GM12874 (cell line): Measurements from ENCODE around the gene ZNF224.

Experiments
- CTCF ChIP-seq: IDR thresholded peaks from 2 replicates; pipeline ENCODE4 v1.5.1; 2011; ENCODE audit warnings: low read depth, mild to moderate bottlenecking, control low read depth, low read length, moderate library complexity; ENCODE audit not compliant: insufficient read depth

The ZNF224 gene

DNA sequence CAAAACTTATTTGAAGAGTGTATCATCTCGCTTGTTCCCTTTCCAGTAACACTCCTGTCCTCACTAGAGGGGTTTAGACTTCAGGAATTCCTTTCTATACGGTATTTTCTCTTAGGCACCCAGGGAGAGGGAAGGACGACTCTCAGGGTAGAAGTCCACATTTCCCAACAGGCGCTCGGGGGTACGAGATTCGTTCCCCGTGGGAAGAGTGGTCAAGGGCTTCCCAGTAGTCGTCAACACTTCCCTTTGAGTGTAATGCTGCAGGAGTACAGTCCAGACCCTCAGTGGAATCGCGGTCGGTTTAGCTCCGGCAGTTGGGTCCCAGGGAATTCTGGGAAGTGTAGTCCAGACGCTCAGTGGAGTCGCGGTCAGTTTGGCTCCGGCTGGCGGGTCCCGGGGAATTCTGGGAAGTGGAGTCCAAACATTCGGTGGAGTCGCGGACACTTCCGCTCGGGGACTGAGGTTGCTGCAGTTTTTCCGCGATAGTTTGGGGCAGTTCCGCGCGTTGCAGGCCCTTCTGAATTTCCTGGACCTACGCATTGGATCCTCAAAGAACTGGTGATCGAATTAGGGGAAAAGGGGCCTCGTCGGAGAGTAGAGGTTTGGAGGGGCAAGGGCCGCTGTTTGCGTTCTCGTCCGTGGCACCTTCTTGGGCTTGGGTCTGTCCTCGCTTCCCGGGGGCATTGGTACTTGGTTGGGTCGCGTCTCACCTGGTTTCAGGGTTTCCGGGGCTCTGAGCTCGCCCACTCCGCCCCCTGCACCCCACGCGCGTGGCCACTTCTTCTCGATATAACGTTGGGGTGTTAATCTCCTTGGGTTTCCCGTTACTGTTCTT lies at the start of gene ZNF224:
Gene ZNF224, plus strand, starts transcription at position 431 of the 835 bp plus-strand sequence. CDS start 3,513 bp downstream, outside the sequence.
- TF ChIP-seq CTCF = no peak

DNA sequence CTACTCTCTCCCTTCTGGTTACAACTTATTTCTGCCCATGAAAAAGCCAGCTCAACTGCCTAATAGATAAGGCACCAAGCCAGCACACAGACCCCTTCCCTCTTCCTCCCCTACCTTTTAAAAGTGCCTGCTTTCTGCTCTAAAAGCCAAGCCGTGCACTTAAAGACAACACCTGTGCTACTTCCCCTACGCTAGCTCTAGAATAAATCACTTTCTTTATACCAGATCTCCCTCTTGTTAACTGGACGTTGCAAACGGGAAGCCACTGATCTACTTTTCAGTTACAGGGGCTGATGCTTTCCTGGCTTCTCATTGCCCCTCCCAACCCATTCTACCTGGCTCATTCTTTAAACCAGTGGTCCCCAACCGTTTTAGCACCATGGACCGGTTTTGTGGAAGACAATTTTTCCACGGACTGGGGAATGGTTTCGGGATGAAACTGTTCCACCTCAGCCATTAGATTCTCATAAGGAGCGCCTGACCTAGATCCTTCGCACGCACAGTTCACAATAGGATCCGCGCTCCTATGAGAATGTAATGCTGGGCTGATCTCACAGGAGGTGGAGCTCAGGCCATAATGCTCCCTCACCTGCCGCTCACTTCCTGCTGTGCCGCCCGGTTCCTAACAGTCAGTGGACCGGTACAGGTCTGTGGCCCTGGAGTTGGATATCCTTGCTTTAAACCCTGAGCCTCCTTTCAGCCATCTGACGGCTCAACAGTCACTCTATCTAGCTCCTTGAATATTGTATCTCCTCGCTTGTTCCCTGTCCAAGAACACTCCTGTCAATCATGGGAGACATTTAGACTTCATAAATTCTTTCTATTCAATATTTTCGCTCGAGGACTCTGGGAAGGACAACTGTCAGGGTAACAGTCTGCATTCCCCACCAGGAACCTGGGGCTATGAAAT lies 43.2 kb upstream of the ZNF224 start:
- no peak for TF ChIP-seq CTCF

GRCh38 chr19:44051650-44052402 lies 42.3 kb upstream of the ZNF224 start, which contains the start of gene ZNF223:
ZNF223 (plus strand) TSS chr19:44052036; CDS start chr19:44055177, 3,141 bp downstream.
- TF ChIP-seq CTCF = no peak

- TF ChIP-seq CTCF = no peak
Measured at GRCh38 chr19:44055870-44056269, 38.3 kb upstream of the ZNF224 start.

DNA sequence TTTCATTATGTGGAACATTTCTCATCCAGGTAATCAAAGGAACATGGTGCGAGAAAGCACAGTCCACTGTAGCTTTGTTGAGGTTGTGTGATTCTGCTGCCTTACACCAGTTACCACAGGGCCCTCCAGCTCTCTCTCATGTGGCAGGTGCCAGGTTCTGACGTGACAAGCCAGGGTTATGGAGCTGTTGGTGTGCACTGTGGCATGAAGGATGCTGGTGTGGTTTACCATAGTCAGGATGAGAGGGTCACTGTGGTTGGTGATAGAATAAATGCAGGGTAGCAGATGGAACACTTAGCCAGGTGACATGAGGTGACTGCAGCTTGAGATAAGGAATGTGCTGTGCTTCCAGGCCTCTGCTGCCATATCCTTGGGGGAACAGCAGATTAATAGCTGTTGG lies 34.9 kb upstream of the ZNF224 start:
- no peak for TF ChIP-seq CTCF

DNA sequence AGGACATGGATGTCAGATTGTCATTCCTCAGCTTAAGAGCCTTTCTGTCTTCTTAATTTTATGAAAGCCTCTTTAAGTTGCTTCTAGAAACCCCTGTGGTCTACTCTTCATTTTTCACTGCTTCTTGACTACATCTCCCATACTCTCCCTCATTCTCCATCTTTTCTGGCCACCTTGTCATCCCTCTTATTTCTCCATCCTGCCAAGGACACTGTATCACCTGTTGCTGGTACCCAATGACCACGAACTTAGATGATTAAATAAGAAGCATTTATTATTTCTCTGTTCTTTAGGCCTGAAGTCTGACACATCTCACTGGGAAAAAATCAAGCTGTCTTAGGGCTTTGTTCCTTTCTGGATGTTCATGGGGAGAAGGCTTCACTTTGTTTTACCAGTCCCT lies 33.1 kb upstream of the ZNF224 start:
- TF ChIP-seq CTCF = no peak
